Measurements from ENCODE around the gene SLIT2.

Gene SLIT2

GRCh38 chr4:20266215-20267082, 14.7 kb downstream of the SLIT2 start:
- DNase-seq (ENCODE audit: low spot score): no peak

- DNase-seq (ENCODE audit: low spot score): no peak
Measured at GRCh38 chr4:20268028-20268427, 16.3 kb downstream of the SLIT2 start.

- no peak for DNase-seq (ENCODE audit: low spot score)
Measured at GRCh38 chr4:20269320-20269719, 17.6 kb downstream of the SLIT2 start.

GRCh38 chr4:20271950-20272349, 20.2 kb downstream of the SLIT2 start:
- DNase-seq (ENCODE audit: low spot score): no peak

- no peak for DNase-seq (ENCODE audit: low spot score)
Measured at GRCh38 chr4:20272411-20272872, 20.7 kb downstream of the SLIT2 start.

GRCh38 chr4:20273793-20274192, 22.1 kb downstream of the SLIT2 start:
- no peak for DNase-seq (ENCODE audit: low spot score)

- DNase-seq (ENCODE audit: low spot score): no peak
Measured at GRCh38 chr4:20276848-20277247, 25.1 kb downstream of the SLIT2 start.

GRCh38 chr4:20278195-20278594, 26.5 kb downstream of the SLIT2 start:
- DNase-seq (ENCODE audit: low spot score): no peak

GRCh38 chr4:20279381-20279780, 27.7 kb downstream of the SLIT2 start:
- no peak for DNase-seq (ENCODE audit: low spot score)

- DNase-seq (ENCODE audit: low spot score): no peak
Measured at GRCh38 chr4:20281453-20281852, 29.7 kb downstream of the SLIT2 start.

GRCh38 chr4:20283039-20283438, 31.3 kb downstream of the SLIT2 start:
- no peak for DNase-seq (ENCODE audit: low spot score)

GRCh38 chr4:20284990-20285389, 33.3 kb downstream of the SLIT2 start:
- DNase-seq (ENCODE audit: low spot score): no peak

GRCh38 chr4:20287246-20287645, 35.5 kb downstream of the SLIT2 start:
- DNase-seq (ENCODE audit: low spot score): no peak

- no peak for DNase-seq (ENCODE audit: low spot score)
Measured at GRCh38 chr4:20288047-20288650, 36.4 kb downstream of the SLIT2 start.

- DNase-seq (ENCODE audit: low spot score): no peak
Measured at GRCh38 chr4:20288846-20289512, 37.3 kb downstream of the SLIT2 start.

GRCh38 chr4:20289782-20290181, 38.1 kb downstream of the SLIT2 start:
- no peak for DNase-seq (ENCODE audit: low spot score)

- DNase-seq (ENCODE audit: low spot score): no peak
Measured at GRCh38 chr4:20292739-20293138, 41.0 kb downstream of the SLIT2 start.

GRCh38 chr4:20297261-20297660, 45.6 kb downstream of the SLIT2 start:
- DNase-seq (ENCODE audit: low spot score): no peak

- no peak for DNase-seq (ENCODE audit: low spot score)
Measured at GRCh38 chr4:20297783-20298182, 46.1 kb downstream of the SLIT2 start.

- no peak for DNase-seq (ENCODE audit: low spot score)
Measured at GRCh38 chr4:20298455-20298854, 46.8 kb downstream of the SLIT2 start.

- DNase-seq (ENCODE audit: low spot score): no peak
Measured at GRCh38 chr4:20298986-20299385, 47.3 kb downstream of the SLIT2 start.

GRCh38 chr4:20299515-20299914, 47.8 kb downstream of the SLIT2 start:
- no peak for DNase-seq (ENCODE audit: low spot score)

- DNase-seq (ENCODE audit: low spot score): no peak
Measured at GRCh38 chr4:20301161-20301560, 49.5 kb downstream of the SLIT2 start.

All from left forelimb (tissue), 1 donor.